Measurements from ENCODE around the gene ALDH4A1.

DNA sequence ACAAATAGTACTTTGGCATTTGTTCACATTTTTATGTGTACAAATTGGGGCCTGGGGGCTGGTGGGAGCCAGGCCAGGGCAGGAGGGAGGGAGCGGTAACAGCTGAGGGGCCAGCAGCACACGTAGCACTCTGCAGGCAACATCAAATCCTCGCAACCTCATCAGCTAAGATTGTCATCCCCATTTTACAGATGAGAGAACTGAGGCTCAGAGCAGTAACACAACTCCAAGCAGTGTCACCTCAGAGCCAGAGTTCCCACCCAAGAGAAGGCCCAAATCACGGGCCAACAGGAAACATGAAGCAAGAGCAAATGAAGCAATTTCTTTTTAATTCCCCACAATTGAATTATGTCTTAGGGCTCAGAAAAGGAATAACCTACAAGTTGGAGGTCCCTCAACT is 40.0 kb upstream of the ALDH4A1 start:
- TF ChIP-seq, protein P1, sequence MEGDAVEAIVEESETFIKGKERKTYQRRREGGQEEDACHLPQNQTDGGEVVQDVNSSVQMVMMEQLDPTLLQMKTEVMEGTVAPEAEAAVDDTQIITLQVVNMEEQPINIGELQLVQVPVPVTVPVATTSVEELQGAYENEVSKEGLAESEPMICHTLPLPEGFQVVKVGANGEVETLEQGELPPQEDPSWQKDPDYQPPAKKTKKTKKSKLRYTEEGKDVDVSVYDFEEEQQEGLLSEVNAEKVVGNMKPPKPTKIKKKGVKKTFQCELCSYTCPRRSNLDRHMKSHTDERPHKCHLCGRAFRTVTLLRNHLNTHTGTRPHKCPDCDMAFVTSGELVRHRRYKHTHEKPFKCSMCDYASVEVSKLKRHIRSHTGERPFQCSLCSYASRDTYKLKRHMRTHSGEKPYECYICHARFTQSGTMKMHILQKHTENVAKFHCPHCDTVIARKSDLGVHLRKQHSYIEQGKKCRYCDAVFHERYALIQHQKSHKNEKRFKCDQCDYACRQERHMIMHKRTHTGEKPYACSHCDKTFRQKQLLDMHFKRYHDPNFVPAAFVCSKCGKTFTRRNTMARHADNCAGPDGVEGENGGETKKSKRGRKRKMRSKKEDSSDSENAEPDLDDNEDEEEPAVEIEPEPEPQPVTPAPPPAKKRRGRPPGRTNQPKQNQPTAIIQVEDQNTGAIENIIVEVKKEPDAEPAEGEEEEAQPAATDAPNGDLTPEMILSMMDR (IDR thresholded peaks at IDR 0.05) = no peak
- TF ChIP-seq EP300 (IDR thresholded peaks at IDR 0.05) = no peak
